Head of caudate nucleus (tissue), 42 donors: Measurements from ENCODE around the gene PTPN5.
"Not testable (repeated sequence)": the region's sequence is repeated elsewhere in the genome, so short reads cannot be mapped to it uniquely, and the experiment has no call there.

ENCODE experiments used
- DNase-seq, 42 donors: peaks; one replicate each; pipeline versions ENCODE4 v3.0.0 to v3.0.0-alpha.2; 2020 to 2021; ENCODE audit warnings: mixed read lengths in 7 of 42
- intact Hi-C: fragments of 100-400 bp; cut with DNase I; formaldehyde crosslinking; loops from one replicate; pipeline ENCODE4 v1.15.0; 2022

PTPN5 gene

DNA sequence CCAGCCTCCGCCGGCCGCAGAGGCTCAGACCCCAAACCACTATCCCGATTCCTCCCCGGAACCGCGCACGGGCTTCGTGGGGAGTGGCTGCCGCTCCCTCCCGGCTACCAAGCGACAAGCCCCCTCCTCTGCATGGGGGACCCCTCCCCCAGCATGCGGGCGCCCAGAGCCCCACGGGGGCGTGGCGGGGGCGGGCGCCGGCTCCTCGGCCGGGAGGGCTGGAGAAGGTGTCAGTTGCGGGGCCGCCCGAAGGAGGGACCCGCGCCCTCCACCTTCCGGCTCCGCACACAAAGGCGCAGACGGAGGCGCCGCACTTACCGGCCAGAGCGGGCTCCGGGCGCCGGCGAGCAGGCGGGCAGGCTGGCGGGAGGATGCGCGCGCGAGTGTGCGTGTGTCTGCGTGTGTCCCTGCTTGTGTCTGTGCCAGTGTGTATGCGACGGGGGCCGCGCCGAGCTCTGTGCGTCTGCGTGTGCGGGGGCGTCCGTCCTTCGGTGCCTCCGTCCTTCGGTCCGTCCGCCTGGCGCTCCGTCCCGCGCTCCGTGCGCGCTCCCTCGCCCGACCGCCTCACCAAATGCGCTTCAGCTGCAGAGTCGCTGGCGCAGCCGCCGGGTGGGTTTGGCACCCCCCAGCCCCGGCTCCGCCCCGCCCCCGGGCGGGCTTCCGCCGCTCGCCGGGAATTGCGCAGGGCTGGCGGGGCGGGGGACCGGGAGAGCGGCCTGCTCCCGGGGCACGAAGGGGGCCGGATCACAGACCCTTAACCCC lies at the start of gene PTPN5:
PTPN5 (minus strand) TSS at position 592 of the 762 bp plus-strand sequence. CDS start 19,840 bp downstream, outside the sequence.
- peak in 39 of 42 donors; percentile 23 to 74 (median 53) for DNase-seq
- intact Hi-C loops = no loop called here

DNA sequence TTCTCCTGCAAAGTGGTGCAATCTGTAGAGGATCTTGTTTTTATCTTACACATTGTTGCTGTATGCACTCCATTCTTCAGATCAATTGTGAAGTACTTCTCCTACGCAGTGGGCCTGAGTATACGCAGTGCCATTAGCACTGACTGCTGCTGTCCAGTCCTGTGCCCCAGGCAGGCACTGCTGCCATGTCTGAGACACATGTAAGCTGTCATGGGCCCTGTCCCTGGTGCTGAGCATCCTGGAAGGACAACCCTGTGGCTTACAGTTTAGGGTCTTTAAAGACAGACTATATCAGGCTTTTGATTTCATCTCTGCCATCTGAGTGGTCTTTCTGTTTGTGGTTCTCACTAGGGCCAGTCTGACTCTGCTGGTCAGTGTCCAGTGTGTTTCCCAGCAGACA lies 44.8 kb upstream of the PTPN5 start:
- intact Hi-C loops = no loop called here
- no peak for DNase-seq

DNA sequence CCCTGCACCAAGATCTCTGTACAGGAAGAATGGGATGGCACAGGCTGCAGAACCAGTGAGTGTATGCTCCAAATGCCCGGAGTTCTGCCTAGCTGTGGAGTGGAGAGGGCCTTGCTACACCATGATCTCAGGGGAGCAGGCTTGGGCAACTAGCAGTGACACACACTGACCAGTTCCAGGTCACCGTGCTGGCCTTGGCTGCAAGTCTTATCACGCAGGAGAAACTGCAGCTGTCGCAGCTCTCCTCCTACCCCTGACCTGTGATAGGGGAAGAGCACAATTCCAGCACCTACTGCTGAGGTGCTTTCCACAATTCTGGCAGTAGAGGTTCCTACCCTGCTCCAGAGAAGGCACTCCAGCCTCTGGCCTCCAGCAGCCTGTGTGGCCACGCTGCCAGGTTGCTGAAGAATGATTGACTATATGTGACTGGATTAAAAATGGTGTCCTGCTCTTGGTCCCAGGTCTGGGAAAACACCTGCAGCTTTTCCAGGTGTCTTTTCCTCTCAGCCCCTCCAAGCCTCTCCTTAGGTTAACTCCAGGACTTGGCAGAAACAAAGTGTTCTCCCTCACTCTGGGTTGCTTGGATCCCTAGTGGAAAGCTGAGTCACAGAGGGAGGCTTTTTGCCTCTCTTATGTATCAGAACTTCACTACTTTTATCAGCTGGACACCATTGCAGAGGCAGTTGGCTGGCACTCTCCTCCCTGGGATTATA lies 43.3 kb upstream of the PTPN5 start:
- DNase-seq = no peak
- intact Hi-C loops = no loop called here

DNA sequence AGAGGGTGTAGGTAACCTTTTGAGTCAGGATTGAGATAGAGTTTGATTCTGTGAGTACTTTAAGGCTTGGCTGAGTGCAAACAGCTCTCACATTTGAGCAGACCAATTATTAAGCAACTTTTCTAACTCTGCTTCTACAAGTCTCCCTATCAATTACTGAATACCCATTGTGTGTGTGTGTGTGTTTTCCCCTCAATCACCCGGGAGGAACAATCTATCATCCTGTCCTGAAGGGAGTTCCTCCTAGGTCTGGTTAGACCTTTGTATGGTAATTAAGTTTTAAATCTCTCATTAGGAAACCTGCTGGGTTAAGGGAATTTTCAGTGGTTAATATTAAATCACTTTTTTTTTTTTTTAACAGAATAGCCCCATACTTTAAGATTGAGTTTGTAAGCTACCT lies 28.6 kb upstream of the PTPN5 start:
- not testable (repeated sequence) for DNase-seq

DNA sequence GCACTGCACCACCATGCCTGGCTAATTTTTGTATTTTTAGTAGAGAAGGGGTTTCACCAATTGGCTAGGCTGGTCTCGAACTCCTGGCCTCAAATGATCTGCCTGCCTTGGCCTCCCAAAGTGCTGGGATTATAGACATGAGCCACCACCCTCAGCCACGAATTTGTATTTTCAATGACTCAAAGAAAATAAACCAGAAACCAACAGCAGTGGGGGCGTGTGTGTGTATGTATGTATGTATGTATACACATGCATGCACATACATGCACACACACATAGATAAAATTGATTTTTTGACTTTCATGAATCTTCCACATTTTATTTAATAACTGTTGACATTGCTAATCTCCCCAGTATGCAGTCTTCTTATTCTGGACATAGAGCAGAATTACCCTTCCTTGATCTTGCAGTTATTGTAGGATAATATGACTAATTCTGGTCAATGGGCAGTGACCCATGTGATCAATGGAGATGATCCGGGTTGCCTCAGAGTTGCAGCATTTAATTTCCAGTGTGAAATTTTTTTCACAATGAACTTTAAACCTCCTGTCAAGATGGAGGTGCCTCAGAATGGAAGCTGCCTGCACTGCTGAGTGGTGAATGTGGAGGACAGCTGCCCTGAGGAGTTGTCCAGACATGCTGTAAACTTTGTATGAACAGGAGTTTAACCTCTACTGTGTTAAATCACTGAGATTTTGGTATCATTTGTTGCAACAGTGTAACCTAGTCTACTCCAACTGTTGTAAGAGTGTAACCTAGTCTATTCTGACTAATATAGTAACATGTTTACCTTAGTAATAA lies 12.8 kb upstream of the PTPN5 start:
- intact Hi-C loops = no loop called here
- no peak for DNase-seq

More for the DNA sequence above, 28.6 kb upstream of the PTPN5 start:
- intact Hi-C loops = not testable (repeated sequence)

GRCh38 chr11:18802381-18803257 lies 11.0 kb upstream of the PTPN5 start:
- peak; percentile 26 to 87 (median 66) for DNase-seq
- intact Hi-C loops = no loop called here

GRCh38 chr11:18798799-18799469 lies 7.3 kb upstream of the PTPN5 start:
- DNase-seq = no peak
- intact Hi-C loops = no loop called here

DNA sequence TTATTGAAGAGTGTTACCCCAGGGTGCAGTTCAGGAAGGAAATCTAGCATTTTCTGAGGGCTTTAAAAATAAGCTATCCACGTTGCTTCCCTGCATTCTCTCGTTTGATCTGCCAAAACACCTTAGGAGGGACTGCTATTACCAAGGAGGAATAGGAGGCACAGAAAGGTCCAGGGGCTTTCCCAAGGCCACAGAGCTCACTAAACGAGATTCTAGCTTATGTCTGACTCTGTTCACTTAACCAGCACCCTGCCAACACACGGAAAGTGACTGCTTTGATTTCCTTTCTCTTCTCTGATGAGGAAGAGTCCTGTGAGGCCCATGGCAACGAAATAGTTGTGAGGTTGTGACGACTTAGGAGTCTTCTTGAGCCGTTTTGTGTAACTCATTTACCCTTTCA lies 3.4 kb upstream of the PTPN5 start:
- intact Hi-C loops = no loop called here
- DNase-seq = no peak

GRCh38 chr11:18792827-18793226 lies 1.2 kb upstream of the PTPN5 start:
- intact Hi-C loops = no loop called here
- no peak for DNase-seq

GRCh38 chr11:18791969-18792628 lies 501 bp upstream of the PTPN5 start:
- DNase-seq = peak in 11 of 42 donors; percentile 14 to 58 (median 30)
- intact Hi-C loops = no loop called here

DNA sequence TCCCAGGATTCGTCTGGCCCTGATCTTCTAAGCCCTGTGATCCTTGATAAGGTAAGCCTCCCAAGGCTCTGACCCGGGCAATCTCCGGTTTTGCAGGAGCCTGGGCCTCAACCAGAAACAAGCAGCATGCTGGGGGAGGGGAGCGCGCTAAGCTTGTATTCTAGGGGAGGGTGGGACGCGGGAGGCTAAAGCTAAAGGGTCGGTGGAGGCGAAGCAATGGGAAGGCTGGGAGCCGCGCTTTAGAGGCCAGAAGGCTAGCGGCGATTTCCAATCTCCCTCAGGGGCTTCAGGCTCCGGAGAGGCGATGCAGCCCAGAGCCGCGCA lies 753 bp downstream of the PTPN5 start:
- intact Hi-C loops = no loop called here
- peak in 13 of 42 donors; percentile 19 to 61 (median 44) for DNase-seq

GRCh38 chr11:18789942-18790341 lies 1.7 kb downstream of the PTPN5 start:
- intact Hi-C loops = no loop called here
- DNase-seq = peak in 3 of 42 donors; percentile 14 to 51 (median 45)

GRCh38 chr11:18785411-18785810 lies 6.2 kb downstream of the PTPN5 start:
- intact Hi-C loops = no loop called here
- no peak for DNase-seq

DNA sequence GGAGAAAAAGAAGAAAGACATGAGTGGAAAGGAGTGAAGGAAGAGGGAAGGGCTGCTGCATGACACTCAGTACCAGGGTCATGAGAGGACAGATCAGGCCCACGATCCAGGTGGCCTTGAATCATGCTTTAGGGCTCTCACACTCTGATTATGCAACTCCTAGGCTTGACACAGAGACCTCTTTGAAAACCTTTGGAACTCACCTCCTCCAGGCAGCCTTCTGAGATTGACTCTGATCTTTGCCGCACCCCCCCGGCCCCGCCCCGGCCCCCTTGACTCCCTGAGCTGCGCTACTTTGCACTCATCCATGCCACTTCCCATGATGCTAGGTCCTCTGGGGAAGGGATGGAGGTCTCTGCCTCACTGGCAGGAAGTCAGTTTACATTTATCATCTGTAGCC lies 10.7 kb downstream of the PTPN5 start:
- no peak for DNase-seq
- intact Hi-C loops = no loop called here

DNA sequence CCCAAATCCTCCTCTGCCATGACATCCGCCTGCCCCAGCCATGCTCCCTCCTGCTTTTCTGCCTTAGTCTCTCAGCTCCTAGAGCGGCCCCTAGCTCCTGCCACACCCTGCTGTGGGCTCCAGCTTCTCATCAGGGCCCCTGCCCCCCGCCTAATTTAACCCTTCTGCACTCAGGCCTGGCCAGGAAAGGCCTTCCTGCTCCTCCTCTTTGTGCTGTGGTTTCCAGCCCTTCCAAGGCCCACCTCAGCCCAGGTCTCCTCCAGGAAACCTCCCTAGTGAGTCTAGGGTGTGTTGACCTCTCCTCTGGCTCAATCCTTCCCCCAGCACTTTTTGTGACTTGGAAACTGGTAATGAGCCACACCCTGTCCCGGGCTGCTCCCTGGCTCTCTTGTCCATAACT lies 11.3 kb downstream of the PTPN5 start:
- intact Hi-C loops = no loop called here
- no peak for DNase-seq

DNA sequence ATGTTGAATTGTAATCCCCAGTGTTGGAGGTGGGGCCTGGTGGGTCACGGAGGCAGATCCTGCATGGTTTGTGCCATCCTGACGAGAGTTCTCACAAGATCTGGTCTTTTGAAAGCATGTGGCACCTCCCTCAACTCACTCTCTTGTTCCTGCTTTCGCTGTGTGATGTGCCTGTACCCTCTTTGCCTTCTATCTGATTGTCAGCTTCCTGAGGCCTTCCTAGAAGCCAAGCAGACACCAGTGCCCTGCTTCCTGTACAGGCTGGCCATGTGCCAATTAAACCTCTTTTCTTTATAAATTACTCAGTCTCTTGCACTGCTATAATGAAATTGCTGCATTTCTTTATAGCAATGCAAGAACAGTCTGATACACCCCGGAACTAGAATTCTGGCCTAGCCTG lies 13.1 kb downstream of the PTPN5 start:
- no peak for DNase-seq
- intact Hi-C loops = no loop called here

DNA sequence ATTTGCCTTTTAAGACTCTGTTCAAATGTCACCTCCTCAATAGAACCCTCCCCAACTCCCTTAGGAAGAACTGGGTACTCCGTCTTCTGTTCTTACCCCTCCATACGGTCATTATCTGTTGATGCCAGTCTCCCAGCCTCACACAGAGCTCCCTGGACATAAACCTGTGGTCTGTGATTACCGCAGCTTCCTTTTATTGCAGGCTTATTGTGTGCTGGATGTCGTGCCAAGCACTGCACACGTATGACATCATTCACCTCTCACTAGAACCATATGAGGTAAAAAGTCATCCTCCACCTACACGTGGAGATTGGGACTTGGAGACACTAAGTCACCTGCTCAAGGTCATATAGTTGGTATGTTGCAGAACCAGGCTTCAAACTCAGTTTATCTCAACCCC lies 15.3 kb downstream of the PTPN5 start:
- intact Hi-C loops = no loop called here
- DNase-seq = no peak
